GM18861 (cell line): ENCODE measurements around the gene PPL.
"Not testable (repeated sequence)": the region's sequence is repeated elsewhere in the genome, so short reads cannot be mapped to it uniquely, and the experiment has no call there.

ENCODE experiments used
- ATAC-seq: cut with Tn5 transposase; IDR thresholded peaks from one replicate; pipeline ENCODE4 v1.9.1; 2021; ENCODE audit not compliant: unreplicated experiment

PPL gene

DNA sequence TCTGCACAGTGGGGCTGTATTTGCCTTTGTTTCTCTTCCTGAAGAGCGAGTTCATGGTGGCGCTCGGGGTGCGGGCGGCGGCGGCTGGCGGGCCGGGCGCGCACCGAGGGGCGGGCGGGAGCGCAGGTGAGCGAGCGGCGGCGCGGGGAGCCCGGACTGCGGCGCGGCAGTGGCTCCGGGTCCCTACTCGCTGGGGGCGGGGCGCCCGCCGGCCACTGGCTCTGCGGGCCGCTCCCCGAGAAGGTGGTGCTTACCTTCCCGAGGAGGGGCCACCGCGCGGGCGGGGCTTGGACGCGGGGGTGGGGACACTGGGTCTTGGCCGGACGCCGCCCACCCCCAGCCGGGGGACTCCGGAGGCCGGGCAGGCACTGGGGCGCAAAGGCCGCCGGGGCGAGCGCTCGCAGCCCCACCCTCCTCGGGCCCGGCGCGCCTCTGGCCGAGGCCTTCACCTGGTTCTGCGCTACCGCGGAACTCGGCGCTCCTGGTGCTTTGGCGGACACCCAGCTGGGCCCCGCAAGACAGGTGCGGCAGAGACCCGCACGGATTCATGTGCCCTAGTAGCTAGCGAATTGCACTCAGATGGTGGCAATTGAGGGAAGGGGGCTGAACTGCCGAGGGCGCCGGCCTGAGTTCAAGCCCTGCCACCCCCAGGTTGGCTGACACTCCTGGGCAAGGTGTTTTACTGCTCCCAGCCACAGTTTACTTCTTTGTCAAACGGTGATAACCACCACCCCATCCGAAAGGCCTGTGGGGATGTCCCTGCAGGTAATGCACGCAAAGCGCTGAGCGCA lies at the start of gene PPL:
Gene PPL (minus strand): TSS at position 158 of the 791 bp plus-strand sequence. CDS start 103 bp downstream, at position 55.
- ATAC-seq: no peak

GRCh38 chr16:4984174-4984990 lies 47.4 kb upstream of the PPL start:
- ATAC-seq: no peak

- no peak for ATAC-seq
Observed at GRCh38 chr16:4982056-4982867, 45.3 kb upstream of the PPL start.

DNA sequence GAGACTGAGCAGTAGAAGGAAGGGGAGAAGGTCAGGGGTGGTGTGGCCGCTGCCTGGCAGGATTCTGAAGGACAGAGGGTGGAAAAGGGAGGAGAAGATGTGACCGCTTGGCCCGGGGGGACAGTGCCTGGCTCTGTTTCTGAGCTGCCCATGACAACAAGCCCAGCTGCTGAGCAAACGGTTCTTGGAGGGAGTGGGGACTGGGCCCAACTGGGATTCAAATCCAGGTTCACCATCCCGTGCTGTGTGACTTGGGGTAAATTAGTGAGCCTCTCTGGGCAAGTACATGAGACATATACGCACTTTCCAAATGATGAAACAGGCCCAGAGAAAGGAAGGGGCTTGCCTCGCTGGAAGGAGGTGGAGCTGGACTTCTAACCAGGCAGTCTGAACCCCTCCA lies 44.5 kb upstream of the PPL start:
- no peak for ATAC-seq

DNA sequence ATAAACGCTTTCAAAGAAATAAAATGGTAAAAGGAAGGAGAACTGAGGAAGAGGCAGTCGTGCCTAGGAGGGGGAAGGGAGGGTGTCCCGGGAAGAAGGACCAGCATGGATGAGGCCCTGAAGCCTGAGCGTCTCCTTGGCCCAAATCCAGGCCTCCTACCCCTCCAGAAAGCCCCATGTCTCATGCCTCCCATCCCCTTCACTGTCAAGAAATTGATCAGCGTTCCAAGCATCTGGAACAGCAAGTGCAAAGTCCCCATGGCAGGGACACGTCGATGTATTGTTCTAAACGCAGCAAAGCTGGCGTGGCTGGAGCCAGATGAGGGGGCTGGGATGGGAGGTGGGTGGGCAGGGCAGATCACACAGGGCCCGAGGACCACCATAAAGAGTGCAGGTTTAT lies 43.7 kb upstream of the PPL start:
- ATAC-seq: no peak

DNA sequence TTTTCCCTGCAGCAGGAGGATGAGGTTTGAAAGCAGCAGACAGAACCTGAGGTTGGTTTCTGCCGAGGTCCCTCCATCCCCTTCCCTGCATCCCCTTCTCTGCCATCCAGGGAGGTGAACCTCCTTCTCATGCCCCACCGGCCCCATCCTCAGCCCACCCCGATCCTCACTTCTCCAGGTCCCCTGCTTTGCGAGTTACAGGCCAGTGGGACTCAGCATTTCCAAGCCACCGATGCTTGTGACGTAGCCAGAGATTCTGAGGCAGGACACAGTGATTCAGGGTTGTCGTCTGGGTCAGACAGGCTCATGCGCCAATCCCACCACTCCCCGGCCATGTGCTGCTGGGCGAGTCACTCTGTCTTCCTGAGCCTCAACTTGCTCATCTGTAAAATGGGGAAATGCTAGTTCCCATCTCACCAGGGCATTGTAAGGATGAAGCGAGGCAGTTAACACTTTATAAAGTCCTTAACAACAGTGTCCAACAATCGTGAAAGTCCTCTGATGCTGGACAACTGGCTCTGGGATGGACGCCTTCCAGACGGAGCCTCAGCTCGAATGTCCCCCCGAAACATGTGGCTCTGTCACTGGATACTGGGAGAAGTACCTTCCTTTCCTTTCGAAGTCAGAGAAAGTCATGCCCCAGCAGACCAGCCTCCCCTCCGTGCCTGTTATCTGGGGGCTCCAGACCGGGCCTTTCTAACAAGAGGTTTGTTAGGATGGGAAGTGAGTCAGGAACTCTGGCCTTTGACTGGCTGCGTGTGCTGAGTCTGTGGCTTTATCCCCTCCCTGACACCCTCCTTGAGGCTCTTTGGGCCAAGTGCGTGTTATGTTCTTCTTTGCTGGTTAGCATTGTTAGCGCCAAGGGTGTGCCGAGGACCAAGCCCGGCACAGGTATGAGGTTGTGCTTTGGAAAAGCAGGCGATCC lies 43.0 kb upstream of the PPL start:
- no peak for ATAC-seq

- no peak for ATAC-seq
Observed at GRCh38 chr16:4979164-4979563, 42.2 kb upstream of the PPL start.

GRCh38 chr16:4976611-4977145 lies 39.7 kb upstream of the PPL start:
- ATAC-seq: no peak

GRCh38 chr16:4976079-4976478 lies 39.1 kb upstream of the PPL start:
- peak; percentile 91 for ATAC-seq

GRCh38 chr16:4972938-4973587 lies 36.1 kb upstream of the PPL start:
- ATAC-seq: no peak

- no peak for ATAC-seq
Observed at GRCh38 chr16:4970010-4970409, 33.1 kb upstream of the PPL start.

- no peak for ATAC-seq
Observed at GRCh38 chr16:4968879-4969483, 32.0 kb upstream of the PPL start.

DNA sequence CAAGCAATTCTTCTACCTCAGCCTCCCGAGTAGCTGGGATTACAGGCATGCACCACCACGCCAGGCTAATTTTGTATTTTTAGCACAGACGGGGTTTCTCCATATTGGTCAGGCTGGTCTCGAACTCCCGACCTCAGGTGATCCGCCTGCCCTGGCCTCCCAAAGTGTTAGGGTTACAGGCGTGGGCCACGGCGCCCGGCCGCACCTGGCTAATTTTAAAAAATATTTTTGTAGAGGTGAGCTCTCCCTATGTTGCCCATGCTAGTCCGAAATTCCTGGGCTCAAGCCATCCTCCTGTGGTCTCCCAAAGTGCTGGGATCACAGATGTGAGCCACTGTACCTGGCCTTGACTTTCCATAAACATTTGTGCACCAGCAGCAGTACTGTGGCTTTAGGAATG lies 31.3 kb upstream of the PPL start:
- ATAC-seq: not testable (repeated sequence)

- no peak for ATAC-seq
Observed at GRCh38 chr16:4966736-4967453, 29.9 kb upstream of the PPL start.

GRCh38 chr16:4963527-4963926 lies 26.6 kb upstream of the PPL start:
- not testable (repeated sequence) for ATAC-seq

DNA sequence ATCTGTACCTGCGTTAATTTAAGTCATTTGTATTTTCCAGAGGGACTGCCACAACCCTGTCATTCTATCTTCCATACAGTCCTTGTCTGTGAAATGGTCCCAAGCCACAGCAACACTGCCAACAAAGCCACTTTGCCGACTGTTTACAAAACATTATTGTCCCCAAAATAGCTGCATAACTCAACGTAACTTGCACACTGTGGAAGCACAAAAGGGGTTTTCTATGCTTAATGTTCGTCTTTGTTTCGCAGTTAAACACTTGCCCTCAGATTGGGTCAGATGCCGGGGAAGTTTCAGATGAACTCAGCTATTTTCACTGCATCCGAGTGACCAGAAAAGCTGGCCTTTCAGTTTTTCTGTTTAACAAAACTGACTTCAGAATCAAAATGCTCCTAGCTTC lies 25.8 kb upstream of the PPL start:
- ATAC-seq: no peak

DNA sequence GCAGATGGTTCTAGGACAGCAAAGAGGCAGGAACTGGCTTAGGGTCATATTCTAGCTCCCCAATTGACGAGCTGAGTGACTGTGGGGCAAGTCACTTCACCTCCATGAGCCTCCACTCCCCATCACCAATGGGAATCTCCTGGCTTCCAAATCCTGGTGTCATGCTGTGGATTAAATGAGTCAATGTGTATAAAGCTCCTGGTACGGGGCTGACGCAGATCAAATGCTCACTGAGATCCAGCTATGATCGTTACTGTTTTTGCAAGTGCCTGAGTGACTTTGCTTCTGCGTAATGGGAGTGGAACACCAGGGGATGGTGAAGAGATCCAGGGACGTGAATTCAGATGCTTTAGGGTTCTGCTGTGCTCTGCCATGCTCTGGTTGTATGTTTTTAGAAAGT lies 23.6 kb upstream of the PPL start:
- no peak for ATAC-seq
